Measurements from ENCODE around the gene SPAG8.

DNA sequence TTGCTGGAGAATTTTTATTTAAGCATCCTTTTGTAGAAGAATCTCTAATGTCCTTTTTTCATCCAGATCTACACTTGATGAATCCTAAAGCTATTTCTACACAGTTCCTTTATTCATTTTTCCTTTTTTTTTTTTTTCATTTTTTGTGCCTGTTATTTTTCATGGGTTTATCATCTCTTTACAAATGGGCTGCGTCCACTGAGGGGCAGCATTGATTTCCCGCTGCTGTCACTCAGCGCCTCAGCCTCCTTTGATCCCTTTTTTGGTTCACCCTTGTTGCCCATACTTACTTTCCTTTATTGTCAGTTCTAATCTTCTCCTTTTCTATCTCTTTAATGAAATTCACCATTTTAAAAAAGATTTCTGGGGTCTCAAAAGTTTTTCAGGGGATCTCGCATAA, 52.3 kb downstream of the SPAG8 start:
- TF ChIP-seq POU5F1 (IDR thresholded peaks at IDR 0.05; ENCODE audit: borderline replicate concordance, low read depth, low read length, partially characterized antibody), result no peak
- TF ChIP-seq, protein P1, sequence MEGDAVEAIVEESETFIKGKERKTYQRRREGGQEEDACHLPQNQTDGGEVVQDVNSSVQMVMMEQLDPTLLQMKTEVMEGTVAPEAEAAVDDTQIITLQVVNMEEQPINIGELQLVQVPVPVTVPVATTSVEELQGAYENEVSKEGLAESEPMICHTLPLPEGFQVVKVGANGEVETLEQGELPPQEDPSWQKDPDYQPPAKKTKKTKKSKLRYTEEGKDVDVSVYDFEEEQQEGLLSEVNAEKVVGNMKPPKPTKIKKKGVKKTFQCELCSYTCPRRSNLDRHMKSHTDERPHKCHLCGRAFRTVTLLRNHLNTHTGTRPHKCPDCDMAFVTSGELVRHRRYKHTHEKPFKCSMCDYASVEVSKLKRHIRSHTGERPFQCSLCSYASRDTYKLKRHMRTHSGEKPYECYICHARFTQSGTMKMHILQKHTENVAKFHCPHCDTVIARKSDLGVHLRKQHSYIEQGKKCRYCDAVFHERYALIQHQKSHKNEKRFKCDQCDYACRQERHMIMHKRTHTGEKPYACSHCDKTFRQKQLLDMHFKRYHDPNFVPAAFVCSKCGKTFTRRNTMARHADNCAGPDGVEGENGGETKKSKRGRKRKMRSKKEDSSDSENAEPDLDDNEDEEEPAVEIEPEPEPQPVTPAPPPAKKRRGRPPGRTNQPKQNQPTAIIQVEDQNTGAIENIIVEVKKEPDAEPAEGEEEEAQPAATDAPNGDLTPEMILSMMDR (IDR thresholded peaks at IDR 0.05 in 2 of 3, conservative IDR thresholded peaks at IDR 0.05 in 1 of 3; ENCODE audit: insufficient read depth in 2 of 3, low read depth in 1 of 3, low read length in 3 of 3), result no peak
- TF ChIP-seq RFX5 (IDR thresholded peaks at IDR 0.05; ENCODE audit: low read depth, low read length), result no peak
- TF ChIP-seq, protein P2, sequence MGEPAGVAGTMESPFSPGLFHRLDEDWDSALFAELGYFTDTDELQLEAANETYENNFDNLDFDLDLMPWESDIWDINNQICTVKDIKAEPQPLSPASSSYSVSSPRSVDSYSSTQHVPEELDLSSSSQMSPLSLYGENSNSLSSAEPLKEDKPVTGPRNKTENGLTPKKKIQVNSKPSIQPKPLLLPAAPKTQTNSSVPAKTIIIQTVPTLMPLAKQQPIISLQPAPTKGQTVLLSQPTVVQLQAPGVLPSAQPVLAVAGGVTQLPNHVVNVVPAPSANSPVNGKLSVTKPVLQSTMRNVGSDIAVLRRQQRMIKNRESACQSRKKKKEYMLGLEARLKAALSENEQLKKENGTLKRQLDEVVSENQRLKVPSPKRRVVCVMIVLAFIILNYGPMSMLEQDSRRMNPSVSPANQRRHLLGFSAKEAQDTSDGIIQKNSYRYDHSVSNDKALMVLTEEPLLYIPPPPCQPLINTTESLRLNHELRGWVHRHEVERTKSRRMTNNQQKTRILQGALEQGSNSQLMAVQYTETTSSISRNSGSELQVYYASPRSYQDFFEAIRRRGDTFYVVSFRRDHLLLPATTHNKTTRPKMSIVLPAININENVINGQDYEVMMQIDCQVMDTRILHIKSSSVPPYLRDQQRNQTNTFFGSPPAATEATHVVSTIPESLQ (CRISPR knock-in tag; IDR thresholded peaks at IDR 0.05), result no peak
- TF ChIP-seq ZNF23 (CRISPR knock-in tag; IDR thresholded peaks at IDR 0.05), result no peak
- TF ChIP-seq, protein P3, sequence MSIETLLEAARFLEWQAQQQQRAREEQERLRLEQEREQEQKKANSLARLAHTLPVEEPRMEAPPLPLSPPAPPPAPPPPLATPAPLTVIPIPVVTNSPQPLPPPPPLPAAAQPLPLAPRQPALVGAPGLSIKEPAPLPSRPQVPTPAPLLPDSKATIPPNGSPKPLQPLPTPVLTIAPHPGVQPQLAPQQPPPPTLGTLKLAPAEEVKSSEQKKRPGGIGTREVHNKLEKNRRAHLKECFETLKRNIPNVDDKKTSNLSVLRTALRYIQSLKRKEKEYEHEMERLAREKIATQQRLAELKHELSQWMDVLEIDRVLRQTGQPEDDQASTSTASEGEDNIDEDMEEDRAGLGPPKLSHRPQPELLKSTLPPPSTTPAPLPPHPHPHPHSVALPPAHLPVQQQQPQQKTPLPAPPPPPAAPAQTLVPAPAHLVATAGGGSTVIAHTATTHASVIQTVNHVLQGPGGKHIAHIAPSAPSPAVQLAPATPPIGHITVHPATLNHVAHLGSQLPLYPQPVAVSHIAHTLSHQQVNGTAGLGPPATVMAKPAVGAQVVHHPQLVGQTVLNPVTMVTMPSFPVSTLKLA (conservative IDR thresholded peaks at IDR 0.05), result no peak
- no peak for TF ChIP-seq TGIF2 (CRISPR knock-in tag; IDR thresholded peaks at IDR 0.05)
- no peak for TF ChIP-seq ZNF143 (CRISPR knock-in tag; IDR thresholded peaks at IDR 0.05)
- TF ChIP-seq NFIC (IDR thresholded peaks at IDR 0.05), result no peak
- TF ChIP-seq, protein P4, sequence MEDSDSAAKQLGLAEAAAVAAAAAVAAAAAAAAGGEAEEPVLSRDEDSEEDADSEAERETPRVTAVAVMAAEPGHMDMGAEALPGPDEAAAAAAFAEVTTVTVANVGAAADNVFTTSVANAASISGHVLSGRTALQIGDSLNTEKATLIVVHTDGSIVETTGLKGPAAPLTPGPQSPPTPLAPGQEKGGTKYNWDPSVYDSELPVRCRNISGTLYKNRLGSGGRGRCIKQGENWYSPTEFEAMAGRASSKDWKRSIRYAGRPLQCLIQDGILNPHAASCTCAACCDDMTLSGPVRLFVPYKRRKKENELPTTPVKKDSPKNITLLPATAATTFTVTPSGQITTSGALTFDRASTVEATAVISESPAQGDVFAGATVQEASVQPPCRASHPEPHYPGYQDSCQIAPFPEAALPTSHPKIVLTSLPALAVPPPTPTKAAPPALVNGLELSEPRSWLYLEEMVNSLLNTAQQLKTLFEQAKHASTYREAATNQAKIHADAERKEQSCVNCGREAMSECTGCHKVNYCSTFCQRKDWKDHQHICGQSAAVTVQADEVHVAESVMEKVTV (CRISPR knock-in tag; IDR thresholded peaks at IDR 0.05), result no peak
- no peak for TF ChIP-seq GABPA (tag; conservative IDR thresholded peaks at IDR 0.05; ENCODE audit: low read depth)
- TF ChIP-seq EZH2 (IDR thresholded peaks at IDR 0.05; ENCODE audit: borderline replicate concordance, low read depth, low read length), result no peak
- TF ChIP-seq TCF7L2 (IDR thresholded peaks at IDR 0.05; ENCODE audit: low read depth, low read length), result no peak

Data from K562 (cell line).